SU-DHL-6 (cell line): Measurements from ENCODE around the gene NOP53.

ENCODE experiments used
- H2AFZ ChIP-seq: fragments of 200-600 bp; sonication (generic); 2 replicates; pipeline ENCODE4 v1.6.1; 2014; ENCODE audit warnings: low read depth, mild to moderate bottlenecking, moderate library complexity, mixed read lengths, antibody characterized with exemption, low read length; ENCODE audit not compliant: severe bottlenecking
- H3F3A ChIP-seq: fragments of 200-600 bp; shearing (Covaris generic); 2 replicates; pipeline ENCODE4 v1.6.0; 2016; ENCODE audit warnings: antibody characterized with exemption, mild to moderate bottlenecking; ENCODE audit not compliant: insufficient read depth
- H3K27ac ChIP-seq: fragments of 200-600 bp; sonication (generic); 2 replicates; pipeline ENCODE4 v1.5.1; 2016; ENCODE audit warnings: low read depth, mild to moderate bottlenecking, low read length, moderate library complexity, mixed read lengths
- H3K27me3 ChIP-seq: fragments of 200-600 bp; sonication (generic), shearing (Covaris generic); 2 replicates; pipeline ENCODE4 v1.6.0; 2014; ENCODE audit warnings: mild to moderate bottlenecking, low read length
- H3K36me3 ChIP-seq: fragments of 200-600 bp; sonication (generic); 2 replicates; pipeline ENCODE4 v1.6.1; 2014; ENCODE audit warnings: mild to moderate bottlenecking, low read length, mixed read lengths
- H3K4me2 ChIP-seq: fragments of 300-600, 200-600 bp; shearing (Covaris generic), sonication (generic); 2 replicates; pipeline ENCODE4 v1.6.0; 2014; ENCODE audit warnings: low read length, low read depth, mild to moderate bottlenecking; ENCODE audit not compliant: poor library complexity, severe bottlenecking
- H3K4me3 ChIP-seq: fragments of 200-600 bp; sonication (generic); 2 replicates; pipeline ENCODE4 v1.5.1; 2014; ENCODE audit warnings: antibody characterized with exemption, low read length, mild to moderate bottlenecking, mixed read lengths; ENCODE audit not compliant: insufficient read depth, poor library complexity, severe bottlenecking
- H3K79me2 ChIP-seq: fragments of 200-600 bp; sonication (generic); 2 replicates; pipeline ENCODE4 v1.6.1; 2014; ENCODE audit warnings: mild to moderate bottlenecking, low read length, moderate library complexity; ENCODE audit not compliant: insufficient read depth
- H3K9ac ChIP-seq: fragments of 200-600 bp; sonication (generic); 2 replicates; pipeline ENCODE4 v1.7.0; 2014; ENCODE audit warnings: mild to moderate bottlenecking, low read length
- H3K9me2 ChIP-seq: fragments of 200-600 bp; sonication (generic); replicated peaks from 2 replicates; pipeline ENCODE4 v1.6.1; 2014; ENCODE audit warnings: low read length; ENCODE audit not compliant: insufficient read depth
- H3K9me3 ChIP-seq: fragments of 200-600 bp; sonication (generic); 2 replicates; pipeline ENCODE4 v1.6.1; 2014; ENCODE audit warnings: low read length, mixed read lengths; ENCODE audit not compliant: insufficient read depth
- H4K20me1 ChIP-seq: fragments of 200-600 bp; sonication (generic); 2 replicates; pipeline ENCODE4 v1.6.1; 2014; ENCODE audit warnings: low read depth, mild to moderate bottlenecking, antibody characterized with exemption, low read length, moderate library complexity, mixed read lengths
- EZH2phosphoT487 ChIP-seq: fragments of 200-600 bp; sonication (generic), shearing (Covaris generic); conservative IDR thresholded peaks from 2 replicates; pipeline ENCODE4 v1.6.1; 2018; ENCODE audit warnings: mild to moderate bottlenecking, antibody characterized with exemption, low read length, moderate library complexity, mixed read lengths
- TF ChIP-seq, protein P1 (sequence below): fragments of 200-600 bp; sonication (generic); IDR thresholded peaks from one replicate; pipeline ENCODE4 v1.5.1; 2017; ENCODE audit warnings: antibody characterized with exemption, mild to moderate bottlenecking, low read length, moderate library complexity; ENCODE audit not compliant: insufficient read depth, poor library complexity, severe bottlenecking

The NOP53 gene

DNA sequence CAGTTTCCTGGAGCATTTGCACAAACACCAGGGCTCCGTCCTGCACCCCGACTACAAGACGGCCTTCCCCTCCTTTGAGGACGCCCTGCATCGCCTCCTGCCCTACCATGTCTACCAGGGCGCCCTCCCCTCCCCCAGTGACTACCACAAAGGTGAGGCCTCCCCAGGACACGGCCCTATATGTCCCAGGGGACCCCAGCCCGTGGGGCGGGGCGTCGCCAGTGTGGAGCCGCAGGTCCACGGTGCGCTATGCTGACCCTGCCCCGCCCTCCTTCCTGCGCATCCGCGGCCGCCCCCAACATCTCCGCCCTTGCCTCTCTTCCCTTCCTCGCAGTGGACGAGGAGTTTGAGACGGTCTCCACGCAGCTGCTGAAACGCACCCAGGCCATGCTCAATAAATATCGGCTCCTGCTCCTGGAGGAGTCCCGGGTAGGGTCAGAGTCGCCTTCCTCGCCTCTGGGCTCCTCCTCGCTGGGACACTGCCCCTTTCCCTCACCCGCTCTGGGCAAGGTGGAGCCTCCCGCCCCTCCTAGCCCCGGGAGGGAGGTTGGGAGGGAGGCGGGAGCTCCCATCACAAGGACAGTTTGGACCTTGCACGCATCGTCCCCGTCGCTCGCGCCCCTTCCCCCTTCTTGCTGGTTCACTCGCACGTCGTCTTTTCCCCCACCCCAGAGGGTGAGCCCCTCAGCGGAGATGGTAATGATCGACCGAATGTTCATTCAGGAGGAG lies 46.6 kb upstream of the NOP53 start:
- Histone ChIP-seq H3K9me2 (no peaks in the 10 kb centered on the region), H3F3A (no peaks in the 10 kb centered on the region), H3K27ac (no peak overlapping the region), H3K9me3 (no peaks in the 10 kb centered on the region), H2AFZ (no peak overlapping the region), H4K20me1 (no peaks in the 10 kb centered on the region), H3K4me3 (no peak overlapping the region), H3K4me2 (no peak overlapping the region), H3K9ac (no peak overlapping the region), H3K36me3 (no peaks in the 10 kb centered on the region), H3K79me2 (no peaks in the 10 kb centered on the region), H3K27me3 (no peaks in the 10 kb centered on the region)
- no peak for TF ChIP-seq EZH2phosphoT487
- TF ChIP-seq, protein P1, sequence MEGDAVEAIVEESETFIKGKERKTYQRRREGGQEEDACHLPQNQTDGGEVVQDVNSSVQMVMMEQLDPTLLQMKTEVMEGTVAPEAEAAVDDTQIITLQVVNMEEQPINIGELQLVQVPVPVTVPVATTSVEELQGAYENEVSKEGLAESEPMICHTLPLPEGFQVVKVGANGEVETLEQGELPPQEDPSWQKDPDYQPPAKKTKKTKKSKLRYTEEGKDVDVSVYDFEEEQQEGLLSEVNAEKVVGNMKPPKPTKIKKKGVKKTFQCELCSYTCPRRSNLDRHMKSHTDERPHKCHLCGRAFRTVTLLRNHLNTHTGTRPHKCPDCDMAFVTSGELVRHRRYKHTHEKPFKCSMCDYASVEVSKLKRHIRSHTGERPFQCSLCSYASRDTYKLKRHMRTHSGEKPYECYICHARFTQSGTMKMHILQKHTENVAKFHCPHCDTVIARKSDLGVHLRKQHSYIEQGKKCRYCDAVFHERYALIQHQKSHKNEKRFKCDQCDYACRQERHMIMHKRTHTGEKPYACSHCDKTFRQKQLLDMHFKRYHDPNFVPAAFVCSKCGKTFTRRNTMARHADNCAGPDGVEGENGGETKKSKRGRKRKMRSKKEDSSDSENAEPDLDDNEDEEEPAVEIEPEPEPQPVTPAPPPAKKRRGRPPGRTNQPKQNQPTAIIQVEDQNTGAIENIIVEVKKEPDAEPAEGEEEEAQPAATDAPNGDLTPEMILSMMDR = no peak

DNA sequence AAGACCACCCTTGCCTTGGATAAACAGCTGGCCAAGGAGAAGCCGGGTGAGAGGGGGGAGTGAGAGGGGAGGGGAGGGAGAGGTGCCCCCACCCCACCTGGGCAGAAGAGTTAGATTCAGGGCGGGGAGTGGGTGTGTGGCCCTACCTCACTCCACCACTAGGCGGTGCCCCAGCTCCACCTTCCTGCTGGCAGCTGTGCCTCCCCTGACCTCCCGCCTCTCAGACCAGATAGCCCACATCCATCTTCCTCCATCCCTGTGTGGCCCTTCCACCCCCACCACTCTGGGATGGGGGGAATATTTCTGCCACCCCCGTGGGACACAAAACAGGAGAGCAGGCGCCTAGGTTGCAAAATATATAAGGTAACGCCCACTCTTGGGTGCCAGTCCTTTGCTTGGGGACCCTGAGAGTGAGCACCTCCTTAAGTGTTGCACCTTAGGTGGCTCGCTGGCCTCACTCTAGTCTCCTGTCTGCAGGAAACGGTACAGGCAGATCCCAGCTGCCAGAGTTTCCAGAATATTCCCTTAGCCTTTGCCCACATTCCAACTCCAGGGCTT lies 45.9 kb upstream of the NOP53 start:
- Histone ChIP-seq H3K27me3 (no peaks in the 10 kb centered on the region), H3K9me2 (no peaks in the 10 kb centered on the region), H3K4me2 (no peak overlapping the region), H3K4me3 (no peak overlapping the region), H3K9me3 (no peaks in the 10 kb centered on the region), H3K79me2 (no peaks in the 10 kb centered on the region), H4K20me1 (no peaks in the 10 kb centered on the region), H3K27ac (no peak overlapping the region), H3F3A (no peaks in the 10 kb centered on the region), H3K36me3 (no peaks in the 10 kb centered on the region), H2AFZ (no peak overlapping the region), H3K9ac (no peak overlapping the region)
- TF ChIP-seq, protein P1 = peak; percentile 75
- no peak for TF ChIP-seq EZH2phosphoT487

DNA sequence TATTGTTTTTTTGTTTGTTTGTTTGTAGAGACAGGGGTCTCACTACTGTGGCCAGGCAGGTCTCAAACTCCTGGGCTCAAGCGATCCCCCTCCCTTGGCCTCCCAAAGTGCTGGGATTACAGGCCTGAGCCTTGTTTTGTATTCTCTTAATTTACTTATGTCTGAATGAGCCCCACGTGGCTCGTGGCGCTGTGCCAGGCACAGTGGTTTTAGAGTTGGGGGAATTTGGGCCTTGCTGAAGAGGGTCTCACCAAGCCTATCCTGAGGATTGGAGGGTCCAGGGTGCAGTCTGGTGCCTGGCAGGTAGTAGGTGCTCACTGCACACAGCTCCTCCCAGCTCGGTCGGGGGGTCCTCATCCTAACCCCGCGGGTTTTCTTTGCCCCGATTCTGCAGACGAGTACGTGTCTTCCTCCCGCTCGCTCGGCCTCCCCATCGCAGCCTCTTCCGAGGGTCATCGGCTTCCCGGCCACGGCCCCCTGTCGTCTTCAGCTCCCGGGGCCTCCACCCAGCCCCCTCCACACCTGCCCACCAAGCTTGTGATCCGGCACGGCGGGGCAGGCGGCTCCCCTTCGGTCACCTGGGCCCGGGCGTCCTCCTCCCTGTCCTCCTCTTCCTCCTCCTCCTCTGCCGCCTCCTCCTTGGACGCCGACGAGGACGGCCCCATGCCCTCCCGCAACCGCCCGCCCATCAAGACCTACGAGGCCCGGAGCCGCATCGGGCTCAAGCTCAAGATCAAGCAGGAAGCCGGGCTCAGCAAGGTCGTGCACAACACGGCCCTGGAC lies 44.2 kb upstream of the NOP53 start:
- H2AFZ ChIP-seq = no peak overlapping the region
- H4K20me1 ChIP-seq = no peaks in the 10 kb centered on the region
- H3K27me3 ChIP-seq = no peaks in the 10 kb centered on the region
- H3K4me3 ChIP-seq = no peak overlapping the region
- H3F3A ChIP-seq = no peaks in the 10 kb centered on the region
- no peaks in the 10 kb centered on the region for H3K36me3 ChIP-seq
- no peaks in the 10 kb centered on the region for H3K9me3 ChIP-seq
- H3K4me2 ChIP-seq = no peak overlapping the region
- H3K9me2 ChIP-seq = no peaks in the 10 kb centered on the region
- no peaks in the 10 kb centered on the region for H3K79me2 ChIP-seq
- H3K9ac ChIP-seq = no peak overlapping the region
- TF ChIP-seq, protein P1 = no peak
- no peak for TF ChIP-seq EZH2phosphoT487
- no peak overlapping the region for H3K27ac ChIP-seq
